NK-92 treated with Interleukin-12 subunit alpha and Interleukin-12 subunit beta, amount 100 ng/mL, for 24 hours (cell line): ENCODE results near the gene HSPA4L.

ENCODE experiments used
- DNase-seq: peaks from one replicate; lab custom pipeline; 2025; lab: John Stamatoyannopoulos, UW

Gene HSPA4L

DNA sequence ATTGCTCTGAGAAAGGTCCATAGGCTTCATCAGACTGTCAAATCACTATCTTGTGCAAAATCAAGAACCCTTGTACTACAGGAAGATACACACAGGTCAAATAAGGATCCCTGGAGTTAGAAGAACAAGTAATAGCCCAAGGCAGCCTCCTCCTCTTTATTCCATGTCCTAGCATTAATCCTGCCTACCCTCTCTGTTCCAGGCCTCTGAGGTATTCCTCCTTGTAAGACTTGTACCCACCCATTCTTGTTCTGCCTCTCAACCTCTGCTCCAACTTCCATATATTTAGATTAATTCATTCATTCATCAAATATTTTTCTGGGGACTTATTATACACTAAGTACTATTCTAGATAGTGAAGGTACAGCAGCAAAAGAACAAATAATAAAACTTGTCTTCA lies 88.2 kb downstream of the HSPA4L start:
- DNase-seq: no peak

DNA sequence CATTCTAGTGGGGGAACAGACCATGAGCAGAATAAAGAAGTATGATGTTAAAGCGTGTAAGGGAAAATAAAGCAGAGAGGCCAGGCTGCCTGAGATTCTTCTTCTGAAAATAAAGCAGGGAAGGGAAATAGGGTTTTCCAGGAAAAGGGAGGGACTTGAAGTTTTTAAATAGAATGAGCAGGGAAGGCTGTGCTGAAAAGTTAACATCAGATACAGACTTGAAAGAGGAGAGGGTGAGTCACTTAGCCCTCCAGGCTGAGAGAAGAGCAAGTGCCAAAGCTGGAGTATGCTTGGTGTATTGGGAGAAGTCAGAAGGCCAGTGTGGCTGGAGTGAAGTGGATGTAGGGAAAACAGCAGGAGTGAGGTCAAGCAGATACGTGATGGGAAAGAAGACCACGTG lies 88.6 kb downstream of the HSPA4L start:
- DNase-seq: no peak

DNA sequence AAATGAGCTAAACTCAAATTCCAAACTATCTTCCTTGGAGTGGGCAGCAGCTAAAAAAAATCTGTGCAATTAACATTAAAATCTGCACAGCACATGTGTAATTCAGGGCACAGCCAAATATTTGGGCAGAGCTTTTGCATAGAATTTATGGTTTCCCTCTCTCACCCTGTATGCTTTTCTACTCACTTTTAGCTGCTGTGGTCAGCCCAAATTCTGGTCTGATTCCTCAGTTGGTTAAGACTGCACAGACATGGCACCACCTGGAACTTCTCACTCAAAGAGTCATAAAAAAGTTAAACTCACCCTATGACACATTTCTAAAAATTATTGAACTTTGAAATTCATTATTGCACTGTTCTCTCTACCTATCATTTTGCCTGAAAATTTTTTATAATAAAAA lies 93.7 kb downstream of the HSPA4L start:
- no peak for DNase-seq

DNA sequence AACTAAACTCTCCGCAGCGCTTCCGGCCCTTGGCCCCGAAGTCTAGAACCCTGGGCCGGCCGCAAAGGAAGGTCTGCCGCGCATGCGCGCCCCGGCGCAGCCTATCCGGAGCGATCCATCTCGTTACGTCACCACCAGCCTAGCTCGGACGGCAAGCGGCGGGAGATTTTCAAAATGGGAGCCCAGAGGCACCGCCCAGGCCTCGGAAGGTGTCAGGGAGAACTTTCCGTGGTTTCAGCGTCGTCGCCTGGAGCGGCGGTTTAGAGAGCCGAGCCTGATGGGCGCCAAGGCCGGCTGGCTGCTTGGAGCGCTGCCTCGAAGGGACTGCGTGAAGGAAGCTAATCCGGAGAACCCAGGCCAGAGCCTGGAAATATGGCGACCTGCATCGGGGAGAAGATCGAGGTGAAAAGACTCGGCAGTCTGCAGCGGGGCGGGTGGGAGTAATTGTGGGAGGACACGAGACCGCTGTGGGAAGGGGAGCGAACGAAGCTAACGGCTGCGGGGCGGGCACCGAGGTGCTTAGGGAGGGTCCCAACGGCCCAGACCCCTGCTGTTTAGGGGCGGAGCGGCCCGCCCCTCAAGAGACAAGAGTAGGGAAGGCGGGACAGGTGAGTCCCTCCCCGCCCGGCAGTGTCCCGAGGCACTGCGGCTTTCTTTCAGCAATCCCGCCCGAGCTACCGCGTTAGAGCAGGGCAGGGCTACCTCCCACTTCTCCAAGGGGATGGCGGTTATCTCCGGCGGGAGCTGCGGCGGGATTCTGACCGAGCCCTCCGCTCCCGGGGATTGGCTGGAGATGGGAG lies 98.8 kb downstream of the HSPA4L start, which contains the start of gene PLK4:
TSS of gene PLK4 (plus strand) at position 131 of the 800 bp plus-strand sequence. CDS start at position 373, 242 bp downstream.
- peak; percentile 88 for DNase-seq

DNA sequence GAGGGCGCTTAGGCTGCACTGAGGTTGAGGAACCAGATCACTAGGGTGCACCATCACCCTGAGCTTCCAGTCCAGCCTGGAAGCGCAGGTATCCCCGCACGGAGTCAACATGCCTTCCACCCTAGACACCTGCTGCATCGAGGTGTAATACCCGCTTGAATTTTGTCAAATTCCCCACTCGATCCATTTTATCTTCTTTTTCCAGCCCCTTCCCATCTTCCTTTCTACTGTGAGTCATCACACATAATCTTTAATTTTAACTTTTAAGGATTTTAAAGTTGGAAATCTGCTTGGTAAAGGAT lies 99.4 kb downstream of the HSPA4L start:
- DNase-seq: no peak

DNA sequence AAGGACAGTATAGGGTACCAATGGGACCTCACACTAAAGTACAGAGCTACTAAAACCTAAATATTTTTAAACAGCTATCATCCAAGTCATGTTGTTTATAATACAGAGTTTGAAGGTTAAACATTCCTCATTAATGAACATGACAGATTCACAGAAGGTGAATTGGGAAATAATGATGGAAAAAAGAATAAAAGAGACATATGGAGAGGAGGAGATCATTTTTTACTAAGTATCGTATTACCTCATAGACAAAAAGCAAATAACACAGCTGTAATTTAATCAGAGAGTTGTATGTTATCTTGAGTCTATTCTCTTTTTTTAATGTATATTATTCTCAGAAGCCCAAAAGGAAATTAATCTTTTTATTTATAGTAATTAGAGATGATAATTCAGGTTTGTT lies 106.4 kb downstream of the HSPA4L start:
- DNase-seq: no peak

DNA sequence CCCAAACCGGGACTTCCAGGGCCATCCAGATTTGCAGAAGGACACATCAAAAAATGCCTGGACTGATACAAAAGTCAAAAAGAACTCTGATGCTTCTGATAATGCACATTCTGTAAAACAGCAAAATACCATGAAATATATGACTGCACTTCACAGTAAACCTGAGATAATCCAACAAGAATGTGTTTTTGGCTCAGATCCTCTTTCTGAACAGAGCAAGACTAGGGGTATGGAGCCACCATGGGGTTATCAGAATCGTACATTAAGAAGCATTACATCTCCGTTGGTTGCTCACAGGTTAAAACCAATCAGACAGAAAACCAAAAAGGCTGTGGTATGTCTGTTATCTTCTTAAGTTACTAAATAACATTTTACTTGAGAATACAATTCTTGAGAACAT lies 107.8 kb downstream of the HSPA4L start:
- no peak for DNase-seq
